ENCODE measurements around the gene FBXL2. TPM values are rescaled to one million over a fixed set of nuclear protein-coding genes. Genes with fewer than 3 reads are reported as not detected.

Gene FBXL2
- total and polyA plus RNA-seq, 2 of the 8 experiments (the other 6 are each of a cell fraction or from before 2014, with no cell fraction given), result 3.1 to 5.4 TPM

DNA sequence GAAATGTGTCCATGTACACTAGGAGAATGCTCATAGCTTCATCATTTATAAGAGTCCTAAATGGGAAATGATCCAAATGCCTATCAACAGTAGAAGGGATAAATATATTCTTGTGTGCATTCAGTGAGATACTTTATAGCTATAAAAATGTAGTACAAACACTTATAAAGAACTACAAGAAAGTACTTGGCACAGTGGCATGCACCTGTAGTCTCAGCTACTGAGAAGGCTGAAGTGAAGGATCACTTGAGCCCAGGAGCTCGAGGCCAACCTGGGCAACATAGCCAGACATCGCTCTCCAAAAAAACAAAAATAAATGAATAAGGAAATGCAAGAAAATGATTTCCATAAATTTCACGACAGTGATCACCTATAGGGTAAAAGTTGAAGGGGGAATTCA is 3.6 kb upstream of the FBXL2 start (continued):
- TF ChIP-seq, protein P1, sequence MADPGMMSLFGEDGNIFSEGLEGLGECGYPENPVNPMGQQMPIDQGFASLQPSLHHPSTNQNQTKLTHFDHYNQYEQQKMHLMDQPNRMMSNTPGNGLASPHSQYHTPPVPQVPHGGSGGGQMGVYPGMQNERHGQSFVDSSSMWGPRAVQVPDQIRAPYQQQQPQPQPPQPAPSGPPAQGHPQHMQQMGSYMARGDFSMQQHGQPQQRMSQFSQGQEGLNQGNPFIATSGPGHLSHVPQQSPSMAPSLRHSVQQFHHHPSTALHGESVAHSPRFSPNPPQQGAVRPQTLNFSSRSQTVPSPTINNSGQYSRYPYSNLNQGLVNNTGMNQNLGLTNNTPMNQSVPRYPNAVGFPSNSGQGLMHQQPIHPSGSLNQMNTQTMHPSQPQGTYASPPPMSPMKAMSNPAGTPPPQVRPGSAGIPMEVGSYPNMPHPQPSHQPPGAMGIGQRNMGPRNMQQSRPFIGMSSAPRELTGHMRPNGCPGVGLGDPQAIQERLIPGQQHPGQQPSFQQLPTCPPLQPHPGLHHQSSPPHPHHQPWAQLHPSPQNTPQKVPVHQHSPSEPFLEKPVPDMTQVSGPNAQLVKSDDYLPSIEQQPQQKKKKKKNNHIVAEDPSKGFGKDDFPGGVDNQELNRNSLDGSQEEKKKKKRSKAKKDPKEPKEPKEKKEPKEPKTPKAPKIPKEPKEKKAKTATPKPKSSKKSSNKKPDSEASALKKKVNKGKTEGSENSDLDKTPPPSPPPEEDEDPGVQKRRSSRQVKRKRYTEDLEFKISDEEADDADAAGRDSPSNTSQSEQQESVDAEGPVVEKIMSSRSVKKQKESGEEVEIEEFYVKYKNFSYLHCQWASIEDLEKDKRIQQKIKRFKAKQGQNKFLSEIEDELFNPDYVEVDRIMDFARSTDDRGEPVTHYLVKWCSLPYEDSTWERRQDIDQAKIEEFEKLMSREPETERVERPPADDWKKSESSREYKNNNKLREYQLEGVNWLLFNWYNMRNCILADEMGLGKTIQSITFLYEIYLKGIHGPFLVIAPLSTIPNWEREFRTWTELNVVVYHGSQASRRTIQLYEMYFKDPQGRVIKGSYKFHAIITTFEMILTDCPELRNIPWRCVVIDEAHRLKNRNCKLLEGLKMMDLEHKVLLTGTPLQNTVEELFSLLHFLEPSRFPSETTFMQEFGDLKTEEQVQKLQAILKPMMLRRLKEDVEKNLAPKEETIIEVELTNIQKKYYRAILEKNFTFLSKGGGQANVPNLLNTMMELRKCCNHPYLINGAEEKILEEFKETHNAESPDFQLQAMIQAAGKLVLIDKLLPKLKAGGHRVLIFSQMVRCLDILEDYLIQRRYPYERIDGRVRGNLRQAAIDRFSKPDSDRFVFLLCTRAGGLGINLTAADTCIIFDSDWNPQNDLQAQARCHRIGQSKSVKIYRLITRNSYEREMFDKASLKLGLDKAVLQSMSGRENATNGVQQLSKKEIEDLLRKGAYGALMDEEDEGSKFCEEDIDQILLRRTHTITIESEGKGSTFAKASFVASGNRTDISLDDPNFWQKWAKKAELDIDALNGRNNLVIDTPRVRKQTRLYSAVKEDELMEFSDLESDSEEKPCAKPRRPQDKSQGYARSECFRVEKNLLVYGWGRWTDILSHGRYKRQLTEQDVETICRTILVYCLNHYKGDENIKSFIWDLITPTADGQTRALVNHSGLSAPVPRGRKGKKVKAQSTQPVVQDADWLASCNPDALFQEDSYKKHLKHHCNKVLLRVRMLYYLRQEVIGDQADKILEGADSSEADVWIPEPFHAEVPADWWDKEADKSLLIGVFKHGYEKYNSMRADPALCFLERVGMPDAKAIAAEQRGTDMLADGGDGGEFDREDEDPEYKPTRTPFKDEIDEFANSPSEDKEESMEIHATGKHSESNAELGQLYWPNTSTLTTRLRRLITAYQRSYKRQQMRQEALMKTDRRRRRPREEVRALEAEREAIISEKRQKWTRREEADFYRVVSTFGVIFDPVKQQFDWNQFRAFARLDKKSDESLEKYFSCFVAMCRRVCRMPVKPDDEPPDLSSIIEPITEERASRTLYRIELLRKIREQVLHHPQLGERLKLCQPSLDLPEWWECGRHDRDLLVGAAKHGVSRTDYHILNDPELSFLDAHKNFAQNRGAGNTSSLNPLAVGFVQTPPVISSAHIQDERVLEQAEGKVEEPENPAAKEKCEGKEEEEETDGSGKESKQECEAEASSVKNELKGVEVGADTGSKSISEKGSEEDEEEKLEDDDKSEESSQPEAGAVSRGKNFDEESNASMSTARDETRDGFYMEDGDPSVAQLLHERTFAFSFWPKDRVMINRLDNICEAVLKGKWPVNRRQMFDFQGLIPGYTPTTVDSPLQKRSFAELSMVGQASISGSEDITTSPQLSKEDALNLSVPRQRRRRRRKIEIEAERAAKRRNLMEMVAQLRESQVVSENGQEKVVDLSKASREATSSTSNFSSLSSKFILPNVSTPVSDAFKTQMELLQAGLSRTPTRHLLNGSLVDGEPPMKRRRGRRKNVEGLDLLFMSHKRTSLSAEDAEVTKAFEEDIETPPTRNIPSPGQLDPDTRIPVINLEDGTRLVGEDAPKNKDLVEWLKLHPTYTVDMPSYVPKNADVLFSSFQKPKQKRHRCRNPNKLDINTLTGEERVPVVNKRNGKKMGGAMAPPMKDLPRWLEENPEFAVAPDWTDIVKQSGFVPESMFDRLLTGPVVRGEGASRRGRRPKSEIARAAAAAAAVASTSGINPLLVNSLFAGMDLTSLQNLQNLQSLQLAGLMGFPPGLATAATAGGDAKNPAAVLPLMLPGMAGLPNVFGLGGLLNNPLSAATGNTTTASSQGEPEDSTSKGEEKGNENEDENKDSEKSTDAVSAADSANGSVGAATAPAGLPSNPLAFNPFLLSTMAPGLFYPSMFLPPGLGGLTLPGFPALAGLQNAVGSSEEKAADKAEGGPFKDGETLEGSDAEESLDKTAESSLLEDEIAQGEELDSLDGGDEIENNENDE (IDR thresholded peaks at IDR 0.05; ENCODE audit: insufficient replicate concordance, low read length), result no peak
- TF ChIP-seq SRF (IDR thresholded peaks at IDR 0.05; ENCODE audit: low read depth, low read length) (no peak), EP300 (IDR thresholded peaks at IDR 0.05; ENCODE audit: borderline replicate concordance in 1 of 2, low read depth in 2 of 2, low read length in 2 of 2) (no peak), GABPA (IDR thresholded peaks at IDR 0.05; ENCODE audit: borderline replicate concordance, insufficient read depth, low read length) (no peak), MAFK (IDR thresholded peaks at IDR 0.05; ENCODE audit: low read depth, low read length) (no peak), ASH2L (IDR thresholded peaks at IDR 0.05; ENCODE audit: low read length) (no peak), POLR2A (IDR thresholded peaks at IDR 0.05; ENCODE audit: control extremely low read depth in 1 of 2, low read depth in 2 of 2, low read length in 2 of 2) (no peak)
- TF ChIP-seq, protein P2, sequence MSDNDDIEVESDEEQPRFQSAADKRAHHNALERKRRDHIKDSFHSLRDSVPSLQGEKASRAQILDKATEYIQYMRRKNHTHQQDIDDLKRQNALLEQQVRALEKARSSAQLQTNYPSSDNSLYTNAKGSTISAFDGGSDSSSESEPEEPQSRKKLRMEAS (IDR thresholded peaks at IDR 0.05), result no peak

Measured in H1 (cell line).